ENCODE results near the gene TOP1. TPM values are rescaled to one million over a fixed set of nuclear protein-coding genes. Genes with fewer than 3 reads are reported as not detected.

The TOP1 gene
- total RNA-seq, 1 donor from 2014 or later = 84.6 TPM

GRCh38 chr20:41166201-41167117, 137.8 kb downstream of the TOP1 start:
- H3K36me3 Mint-ChIP-seq = peaks cover 13% of the 10 kb centered on the region
- H3K4me3 Mint-ChIP-seq = no peak overlapping the region
- no peaks in the 10 kb centered on the region for H3K4me1 Mint-ChIP-seq (ENCODE audit: unreplicated experiment)
- no peaks in the 10 kb centered on the region for H3K9me3 Mint-ChIP-seq
- no peak overlapping the region for H3K27ac Mint-ChIP-seq
- no peak for DNase-seq (ENCODE audit: extremely low spot score, unreplicated experiment)
- TF ChIP-seq CTCF (conservative IDR thresholded peaks at IDR 0.05) = no peak
- no peaks in the 10 kb centered on the region for H3K27me3 Mint-ChIP-seq

GRCh38 chr20:41167118-41167470, 138.5 kb downstream of the TOP1 start:
- TF ChIP-seq CTCF (conservative IDR thresholded peaks at IDR 0.05) = no peak
- Mint-ChIP-seq H3K36me3 (peaks cover 17% of the 10 kb centered on the region), H3K4me3 (no peak overlapping the region), H3K9me3 (no peaks in the 10 kb centered on the region), H3K4me1 (ENCODE audit: unreplicated experiment) (no peaks in the 10 kb centered on the region), H3K27me3 (no peaks in the 10 kb centered on the region), H3K27ac (peak overlapping the region; percentile 6)
- no peak for DNase-seq (ENCODE audit: extremely low spot score, unreplicated experiment)

GRCh38 chr20:41167481-41168253, 139.0 kb downstream of the TOP1 start:
- Mint-ChIP-seq H3K4me3 (no peak overlapping the region), H3K27ac (peak overlapping the region; percentile 6), H3K4me1 (ENCODE audit: unreplicated experiment) (no peaks in the 10 kb centered on the region), H3K9me3 (no peaks in the 10 kb centered on the region), H3K36me3 (peaks cover 17% of the 10 kb centered on the region), H3K27me3 (no peaks in the 10 kb centered on the region)
- no peak for DNase-seq (ENCODE audit: extremely low spot score, unreplicated experiment)
- no peak for TF ChIP-seq CTCF (conservative IDR thresholded peaks at IDR 0.05)

GRCh38 chr20:41168281-41169161, 139.9 kb downstream of the TOP1 start:
- H3K4me3 Mint-ChIP-seq = no peak overlapping the region
- H3K4me1 Mint-ChIP-seq (ENCODE audit: unreplicated experiment) = peaks cover 6% of the 10 kb centered on the region
- no peak for TF ChIP-seq CTCF (conservative IDR thresholded peaks at IDR 0.05)
- no peak overlapping the region for H3K27ac Mint-ChIP-seq
- peaks cover 17% of the 10 kb centered on the region for H3K36me3 Mint-ChIP-seq
- DNase-seq (ENCODE audit: extremely low spot score, unreplicated experiment) = no peak
- H3K27me3 Mint-ChIP-seq = no peaks in the 10 kb centered on the region
- H3K9me3 Mint-ChIP-seq = no peaks in the 10 kb centered on the region

GRCh38 chr20:41169162-41169690, 140.6 kb downstream of the TOP1 start:
- no peak for TF ChIP-seq CTCF (conservative IDR thresholded peaks at IDR 0.05)
- no peak for DNase-seq (ENCODE audit: extremely low spot score, unreplicated experiment)
- Mint-ChIP-seq H3K9me3 (no peaks in the 10 kb centered on the region), H3K27ac (no peak overlapping the region), H3K27me3 (no peaks in the 10 kb centered on the region), H3K36me3 (peaks cover 11% of the 10 kb centered on the region), H3K4me1 (ENCODE audit: unreplicated experiment) (peaks cover 6% of the 10 kb centered on the region), H3K4me3 (no peak overlapping the region)

Measured in type B pancreatic cell (in vitro differentiated cells).